Breast epithelium (tissue), 4 donors: Measurements from ENCODE around the gene LDLRAD4. TPM values are rescaled to one million over a fixed set of nuclear protein-coding genes. Genes with fewer than 3 reads are reported as not detected.

Source experiments
- DNase-seq, 2 donors: peaks; one replicate each; pipeline ENCODE4 v3.0.0-alpha.2; 2019; ENCODE audit warnings: low spot score in 2 of 2
- H3K27ac ChIP-seq, 2 donors: fragments of 200-600 bp; sonication (generic) in 1 of 2; one replicate each; pipeline ENCODE4 v1.5.1; 2016 to 2019; ENCODE audit warnings: mild to moderate bottlenecking in 1 of 2
- H3K27me3 ChIP-seq, 2 donors: fragments of 200-600 bp; sonication (generic) in 1 of 2; one replicate each; pipeline versions ENCODE4 v1.5.1 to v1.6.0; 2017 to 2019; ENCODE audit warnings: control low read depth in 1 of 2, mild to moderate bottlenecking in 1 of 2
- H3K36me3 ChIP-seq: fragments of 200-600 bp; one replicate; pipeline ENCODE4 v1.5.1; 2019
- H3K4me1 ChIP-seq, 2 donors: fragments of 200-600 bp; sonication (generic); one replicate each; pipeline ENCODE4 v1.5.1; 2016 to 2019; ENCODE audit warnings: control low read depth in 1 of 2
- H3K4me3 ChIP-seq, 3 donors: fragments of 200-600 bp; sonication (generic); 1 replicate in 2 of 3; 2 replicates in 1 of 3; pipeline ENCODE4 v1.5.1; 2016 to 2019; ENCODE audit warnings: mild to moderate bottlenecking in 3 of 3, moderate library complexity in 2 of 3
- H3K9me3 ChIP-seq, 2 donors: fragments of 200-600 bp; sonication (generic) in 1 of 2; one replicate each; pipeline ENCODE4 v1.5.1; 2016 to 2019; ENCODE audit warnings: control low read depth in 1 of 2
- CTCF ChIP-seq, 3 donors: fragments of 450-650 bp; IDR thresholded peaks; one replicate each; pipeline ENCODE4 v1.5.1; 2016 to 2017; ENCODE audit warnings: antibody characterized with exemption in 3 of 3, mild to moderate bottlenecking in 3 of 3, moderate library complexity in 3 of 3
- POLR2A ChIP-seq: fragments of 450-650 bp; IDR thresholded peaks from one replicate; pipeline ENCODE4 v1.6.1; 2016; ENCODE audit warnings: antibody characterized with exemption, mild to moderate bottlenecking, moderate library complexity
- POLR2AphosphoS5 ChIP-seq, 3 donors: sonication (generic); formaldehyde crosslinking; IDR thresholded peaks; one replicate each; pipeline ENCODE4 v1.6.1; 2017; ENCODE audit warnings: antibody characterized with exemption in 3 of 3
- intact Hi-C: fragments of 100-400 bp; cut with DNase I; formaldehyde crosslinking; loops from one replicate; pipeline ENCODE4 v1.15.1; 2023; ENCODE audit warnings: low total_unique reads
- total RNA-seq, 3 donors: library from RNA; depleted of rRNA; stranded (reverse); fragments of >200 nt; gene quantifications; one replicate each; pipeline ENCODE4 v1.1.0, GENCODE V29; 2016

Gene LDLRAD4
- total RNA-seq, 3 donors from 2014 or later, result 28.5 to 94.3 (median 42.9) TPM

GRCh38 chr18:13625355-13625754, 406.8 kb downstream of the LDLRAD4 start:
- intact Hi-C loops, result no loop called here
- H3K9me3 ChIP-seq, result no peaks in the 10 kb centered on the region
- H3K27me3 ChIP-seq, result no peaks in the 10 kb centered on the region
- no peaks in the 10 kb centered on the region for H3K4me1 ChIP-seq
- no peak for DNase-seq
- no peaks in the 10 kb centered on the region for H3K36me3 ChIP-seq
- H3K27ac ChIP-seq, result no peak overlapping the region
- no peak overlapping the region for H3K4me3 ChIP-seq
- TF ChIP-seq POLR2AphosphoS5 (IDR thresholded peaks at IDR 0.05), result no peak
- no peak for TF ChIP-seq CTCF (IDR thresholded peaks at IDR 0.05)
- TF ChIP-seq POLR2A, result no peak

- no peak overlapping the region for H3K4me3 ChIP-seq
- no peak for DNase-seq
- no peaks in the 10 kb centered on the region for H3K27me3 ChIP-seq
- H3K27ac ChIP-seq, result no peak overlapping the region
- intact Hi-C loops, result no loop called here
- TF ChIP-seq POLR2A (no peak), POLR2AphosphoS5 (IDR thresholded peaks at IDR 0.05) (no peak)
- H3K9me3 ChIP-seq, result no peaks in the 10 kb centered on the region
- no peaks in the 10 kb centered on the region for H3K4me1 ChIP-seq
- no peaks in the 10 kb centered on the region for H3K36me3 ChIP-seq
These were observed 407.4 kb downstream of the LDLRAD4 start for GRCh38 chr18:13625843-13626543.

- Histone ChIP-seq H3K36me3 (no peaks in the 10 kb centered on the region), H3K9me3 (no peaks in the 10 kb centered on the region), H3K4me1 (no peaks in the 10 kb centered on the region), H3K27ac (no peak overlapping the region), H3K4me3 (no peak overlapping the region), H3K27me3 (no peaks in the 10 kb centered on the region)
- intact Hi-C loops, result no loop called here
- TF ChIP-seq CTCF (IDR thresholded peaks at IDR 0.05) (no peak), POLR2A (no peak), POLR2AphosphoS5 (IDR thresholded peaks at IDR 0.05) (no peak)
- no peak for DNase-seq
These were observed 408.0 kb downstream of the LDLRAD4 start for GRCh38 chr18:13626544-13626908.

GRCh38 chr18:13627639-13628038, 409.1 kb downstream of the LDLRAD4 start:
- TF ChIP-seq CTCF (IDR thresholded peaks at IDR 0.05) (no peak), POLR2AphosphoS5 (IDR thresholded peaks at IDR 0.05) (no peak), POLR2A (no peak)
- peaks cover 0 to 6% of the 10 kb centered on the region in 2 donors for H3K9me3 ChIP-seq
- no peak overlapping the region for H3K4me3 ChIP-seq
- H3K27me3 ChIP-seq, result no peaks in the 10 kb centered on the region
- no peaks in the 10 kb centered on the region for H3K36me3 ChIP-seq
- peak in 1 of 2 donors; percentile 22 for DNase-seq
- intact Hi-C loops, result no loop called here
- no peak overlapping the region for H3K27ac ChIP-seq
- no peaks in the 10 kb centered on the region for H3K4me1 ChIP-seq

- H3K4me3 ChIP-seq, result no peak overlapping the region
- TF ChIP-seq POLR2A, result no peak
- H3K27ac ChIP-seq, result no peak overlapping the region
- H3K4me1 ChIP-seq, result no peaks in the 10 kb centered on the region
- DNase-seq, result peak in 1 of 2 donors; percentile 20
- H3K36me3 ChIP-seq, result no peaks in the 10 kb centered on the region
- peaks cover 0 to 7% of the 10 kb centered on the region in 2 donors for H3K9me3 ChIP-seq
- intact Hi-C loops, result no loop called here
- H3K27me3 ChIP-seq, result no peaks in the 10 kb centered on the region
These were observed 409.7 kb downstream of the LDLRAD4 start for GRCh38 chr18:13628211-13628610.

GRCh38 chr18:13629841-13630715, 411.5 kb downstream of the LDLRAD4 start:
- intact Hi-C loops, result no loop called here
- H3K4me1 ChIP-seq, result no peaks in the 10 kb centered on the region
- no peaks in the 10 kb centered on the region for H3K36me3 ChIP-seq
- no peak overlapping the region for H3K4me3 ChIP-seq
- peak in 1 of 2 donors; percentile 31 for DNase-seq
- TF ChIP-seq POLR2A, result no peak
- TF ChIP-seq CTCF (IDR thresholded peaks at IDR 0.05), result peak; percentile 61 to 75 (median 73)
- H3K27ac ChIP-seq, result peak overlapping the region in 1 of 2 donors; percentile 32
- no peaks in the 10 kb centered on the region for H3K27me3 ChIP-seq
- peaks cover 0 to 7% of the 10 kb centered on the region in 2 donors for H3K9me3 ChIP-seq
